H1 (cell line): ENCODE data around the gene ZNF750. TPM values are rescaled to one million over a fixed set of nuclear protein-coding genes. Genes with fewer than 3 reads are reported as not detected.

ENCODE experiments used
- CTCF ChIA-PET: fragments of 300-600 bp; sonication (Branson Sonifier 250); formaldehyde crosslinking; loops from one replicate; lab custom pipeline; 2021; ENCODE audit not compliant: partially characterized antibody; lab: Charles Lee
- POLR2A ChIA-PET: fragments of 300-600 bp; sonication (Branson Sonifier 250); formaldehyde crosslinking; loops from one replicate; lab custom pipeline; 2021; ENCODE audit warnings: inconsistent platforms; ENCODE audit not compliant: partially characterized antibody; lab: Charles Lee
- DNase-seq, 2 experiments: peaks; one replicate each; pipeline versions ENCODE4 v3.0.0 to v3.0.0-alpha.2; 2010 to 2022; ENCODE audit warnings: low spot score in 2 of 2, low read depth in 1 of 2, mixed read lengths in 1 of 2
- FAIRE-seq: peaks from 2 replicates; lab custom pipeline; 2011; peaks lifted over from hg19 to GRCh38; lab: Jason Lieb, UNC
- H2AFZ ChIP-seq: 2 replicates; pipeline ENCODE4 v1.8.1; 2012; ENCODE audit warnings: low read length, inconsistent platforms
- H2AK5ac ChIP-seq: 2 replicates; pipeline ENCODE4 v1.6.1; 2013; ENCODE audit warnings: low read depth, low read length
- H2BK120ac ChIP-seq: replicated peaks from 2 replicates; pipeline ENCODE3; 2013; ENCODE audit warnings: low read depth, low read length, inconsistent platforms
- H2BK12ac ChIP-seq: 2 replicates; pipeline ENCODE4 v1.6.1; 2013; ENCODE audit warnings: low read depth, low read length
- H2BK15ac ChIP-seq: 2 replicates; pipeline ENCODE4 v1.6.1; 2013; ENCODE audit warnings: low read length
- H2BK20ac ChIP-seq: 2 replicates; pipeline ENCODE4 v1.6.1; 2013; ENCODE audit warnings: low read length
- H2BK5ac ChIP-seq: 2 replicates; pipeline ENCODE4 v1.6.1; 2013; ENCODE audit warnings: low read depth, low read length
- H3K14ac ChIP-seq: 2 replicates; pipeline ENCODE4 v1.6.1; 2013; ENCODE audit warnings: inconsistent platforms; ENCODE audit not compliant: insufficient read length
- H3K18ac ChIP-seq: 2 replicates; pipeline ENCODE4 v1.6.1; 2013; ENCODE audit warnings: low read length; ENCODE audit errors: extremely low read depth
- H3K23ac ChIP-seq: 2 replicates; pipeline ENCODE4 v1.6.1; 2013; ENCODE audit warnings: inconsistent platforms; ENCODE audit not compliant: insufficient read length
- H3K23me2 ChIP-seq: 2 replicates; pipeline ENCODE4 v1.6.1; 2013; ENCODE audit warnings: low read depth, low read length
- H3K27ac ChIP-seq: 2 replicates; pipeline ENCODE4 v1.6.1; 2011; ENCODE audit warnings: low read depth, low read length, inconsistent platforms
- H3K27me3 ChIP-seq, 4 experiments: replicated peaks in 1 of 4; 1 replicate in 1 of 4; 2 replicates in 3 of 4; pipeline versions ENCODE4 v1.6.1 to v1.8.1; 2011 to 2013; ENCODE audit warnings: low read length in 3 of 4, mild to moderate bottlenecking in 3 of 4, inconsistent platforms in 2 of 4, mixed read lengths in 2 of 4, moderate library complexity in 1 of 4; ENCODE audit not compliant: control insufficient read depth in 3 of 4, insufficient read depth in 3 of 4; ENCODE audit errors: extremely low read depth in 1 of 4
- H3K36me3 ChIP-seq, 4 experiments: 2 replicates each; pipeline versions ENCODE4 v1.6.1 to v1.8.1; 2011 to 2013; ENCODE audit warnings: mild to moderate bottlenecking in 4 of 4, low read length in 3 of 4, moderate library complexity in 2 of 4, control low read depth in 1 of 4, inconsistent platforms in 1 of 4; ENCODE audit not compliant: insufficient read depth in 4 of 4, control insufficient read depth in 2 of 4
- H3K4ac ChIP-seq: replicated peaks from 2 replicates; pipeline ENCODE3; 2013; ENCODE audit warnings: low read length, low read depth, mixed read lengths, inconsistent platforms; ENCODE audit not compliant: insufficient read length
- H3K4me1 ChIP-seq, 4 experiments: replicated peaks in 1 of 4; 1 replicate in 1 of 4; 2 replicates in 3 of 4; pipeline versions ENCODE4 v1.6.1 to v1.8.1; 2011 to 2013; ENCODE audit warnings: low read length in 3 of 4, inconsistent platforms in 2 of 4, mixed read lengths in 1 of 4; ENCODE audit not compliant: insufficient read depth in 4 of 4, control insufficient read depth in 3 of 4
- H3K4me2 ChIP-seq, 2 experiments: 2 replicates each; pipeline versions ENCODE4 v1.6.1 to v1.8.1; 2011 to 2013; ENCODE audit warnings: low read depth in 2 of 2, low read length in 2 of 2, control low read depth in 1 of 2, inconsistent platforms in 1 of 2, mild to moderate bottlenecking in 1 of 2; ENCODE audit not compliant: insufficient read depth in 1 of 2
- H3K4me3 ChIP-seq, 4 experiments: fragments of 200-600, 300-600 bp in 1 of 4; sonication (generic), shearing (Covaris generic), sonication (Bioruptor Twin) in 1 of 4; 2 replicates each; pipeline versions ENCODE4 v1.5.1 to v1.8.1; 2011 to 2016; ENCODE audit warnings: low read length in 4 of 4, low read depth in 3 of 4, control low read depth in 2 of 4, inconsistent platforms in 2 of 4, mild to moderate bottlenecking in 2 of 4, mixed read lengths in 1 of 4, moderate library complexity in 1 of 4; ENCODE audit not compliant: insufficient read depth in 2 of 4; ENCODE audit errors: extremely low read depth in 1 of 4
- H3K56ac ChIP-seq: replicated peaks from 2 replicates; pipeline ENCODE3; 2013; ENCODE audit warnings: low read depth, mild to moderate bottlenecking, mixed read lengths, low read length, inconsistent platforms; ENCODE audit not compliant: insufficient read length
- H3K79me1 ChIP-seq: 2 replicates; pipeline ENCODE4 v1.6.1; 2013; ENCODE audit warnings: low read depth, low read length, control low read depth
- H3K79me2 ChIP-seq, 2 experiments: 2 replicates each; pipeline versions ENCODE4 v1.6.1 to v1.8.1; 2012 to 2013; ENCODE audit warnings: low read length in 2 of 2, mild to moderate bottlenecking in 2 of 2, inconsistent platforms in 1 of 2; ENCODE audit not compliant: insufficient read depth in 2 of 2, control insufficient read depth in 1 of 2
- H3K9ac ChIP-seq, 4 experiments: replicated peaks in 1 of 4; 1 replicate in 1 of 4; 2 replicates in 3 of 4; pipeline versions ENCODE4 v1.6.1 to v1.8.1; 2011 to 2013; ENCODE audit warnings: low read depth in 3 of 4, low read length in 3 of 4, control low read depth in 2 of 4, mild to moderate bottlenecking in 2 of 4, moderate library complexity in 2 of 4, inconsistent platforms in 1 of 4; ENCODE audit errors: extremely low read depth in 1 of 4
- H3K9me3 ChIP-seq, 2 experiments: 2 replicates each; pipeline versions ENCODE4 v1.6.1 to v1.8.1; 2012 to 2013; ENCODE audit warnings: mild to moderate bottlenecking in 2 of 2, moderate library complexity in 2 of 2, control low read depth in 1 of 2, inconsistent platforms in 1 of 2, low read depth in 1 of 2, low read length in 1 of 2, mixed read lengths in 1 of 2; ENCODE audit not compliant: insufficient read depth in 2 of 2
- H4K20me1 ChIP-seq, 2 experiments: replicated peaks in 1 of 2; 2 replicates each; pipeline versions ENCODE3 to v1.8.1; 2011 to 2013; ENCODE audit warnings: inconsistent platforms in 2 of 2, low read length in 2 of 2, mild to moderate bottlenecking in 1 of 2; ENCODE audit not compliant: insufficient read depth in 2 of 2, control insufficient read depth in 1 of 2
- H4K5ac ChIP-seq: 2 replicates; pipeline ENCODE4 v1.6.1; 2013; ENCODE audit warnings: low read length, low read depth, mixed read lengths, inconsistent platforms; ENCODE audit not compliant: insufficient read length
- H4K8ac ChIP-seq: 2 replicates; pipeline ENCODE4 v1.8.0; 2013; ENCODE audit warnings: mild to moderate bottlenecking, moderate library complexity, low read length, inconsistent platforms; ENCODE audit not compliant: insufficient read depth; ENCODE audit errors: extremely low read depth
- H4K91ac ChIP-seq: replicated peaks from 2 replicates; pipeline ENCODE3; 2013; ENCODE audit warnings: low read length, mixed read lengths, inconsistent platforms; ENCODE audit not compliant: insufficient read length
- GTF2F1 ChIP-seq: IDR thresholded peaks from 2 replicates; pipeline ENCODE4 v1.6.1; 2012; ENCODE audit warnings: low read depth, low read length, improper control_type of control experiment, borderline replicate concordance
- KDM5A ChIP-seq: fragments of 200-600 bp; IDR thresholded peaks from 2 replicates; pipeline ENCODE4 v1.7.1; 2012; ENCODE audit warnings: mild to moderate bottlenecking, low read length, inconsistent platforms, mixed read lengths
- RBBP5 ChIP-seq: IDR thresholded peaks from 2 replicates; pipeline ENCODE4 v1.7.1; 2012; ENCODE audit warnings: low read depth, mild to moderate bottlenecking, inconsistent platforms, low read length, moderate library complexity, borderline replicate concordance
- RFX5 ChIP-seq: IDR thresholded peaks from 2 replicates; pipeline ENCODE4 v1.6.1; 2011; ENCODE audit warnings: low read depth, low read length, improper control_type of control experiment, borderline replicate concordance
- SIX5 ChIP-seq: IDR thresholded peaks from 2 replicates; pipeline ENCODE4 v1.6.1; 2011; ENCODE audit warnings: mild to moderate bottlenecking, low read depth, low read length
- SP4 ChIP-seq: IDR thresholded peaks from 2 replicates; pipeline ENCODE4 v1.6.1; 2012; ENCODE audit warnings: low read length, inconsistent platforms
- TAF7 ChIP-seq: optimal IDR thresholded peaks from 2 replicates; pipeline ENCODE3; 2011; ENCODE audit warnings: low read depth, mild to moderate bottlenecking, inconsistent platforms, low read length, moderate library complexity, borderline replicate concordance
- YY1 ChIP-seq: IDR thresholded peaks from 2 replicates; pipeline ENCODE4 v1.6.1; 2011; ENCODE audit warnings: low read depth, mild to moderate bottlenecking, low read length
- WGBS, 2 experiments: shearing (Covaris generic) in 1 of 2; methylation state at CpG; one replicate each; pipeline versions ENCODE4 v1.1.6 to v1.1.7; 2013 to 2015; ENCODE audit warnings: low lambda C conversion rate in 2 of 2, mixed read lengths in 2 of 2, inconsistent platforms in 1 of 2, low coverage in 1 of 2, missing lambda C conversion rate in 1 of 2; ENCODE audit not compliant: insufficient replicate concordance in 2 of 2, insufficient coverage in 1 of 2, insufficient read length in 1 of 2; ENCODE audit errors: extremely low coverage in 1 of 2, missing lambda C conversion rate in 1 of 2; 5-methylcytosine and 5-hydroxymethylcytosine counted together
- polyA plus RNA-seq, 7 experiments: library from polyadenylated mRNA; depleted of rRNA in 3 of 7; stranded (reverse) in 5 of 7; unstranded in 2 of 7; fragments of >200 nt in 5 of 7; fragments of 200-250 nt in 2 of 7; gene quantifications; 1 replicate in 5 of 7; 2 replicates in 1 of 7; 4 replicates in 1 of 7; pipeline versions ENCODE4 v1.2.1 to v1.2.3, GENCODE V29; 2011 to 2013; ENCODE audit warnings: missing spikeins in 2 of 7, mixed read lengths in 2 of 7
- total RNA-seq: library from RNA; stranded (reverse); fragmentation: NEBNext Ultra II Directional; extraction: Animal tissue kit (Norgen Biotek cat#: 25700); gene quantifications from 2 replicates; pipeline ENCODE4 v1.2.1, GENCODE V29; 2021

ZNF750 gene
- total and polyA plus RNA-seq, 2 of the 8 experiments (the other 6 are each of a cell fraction or from before 2014, with no cell fraction given): not detected

DNA sequence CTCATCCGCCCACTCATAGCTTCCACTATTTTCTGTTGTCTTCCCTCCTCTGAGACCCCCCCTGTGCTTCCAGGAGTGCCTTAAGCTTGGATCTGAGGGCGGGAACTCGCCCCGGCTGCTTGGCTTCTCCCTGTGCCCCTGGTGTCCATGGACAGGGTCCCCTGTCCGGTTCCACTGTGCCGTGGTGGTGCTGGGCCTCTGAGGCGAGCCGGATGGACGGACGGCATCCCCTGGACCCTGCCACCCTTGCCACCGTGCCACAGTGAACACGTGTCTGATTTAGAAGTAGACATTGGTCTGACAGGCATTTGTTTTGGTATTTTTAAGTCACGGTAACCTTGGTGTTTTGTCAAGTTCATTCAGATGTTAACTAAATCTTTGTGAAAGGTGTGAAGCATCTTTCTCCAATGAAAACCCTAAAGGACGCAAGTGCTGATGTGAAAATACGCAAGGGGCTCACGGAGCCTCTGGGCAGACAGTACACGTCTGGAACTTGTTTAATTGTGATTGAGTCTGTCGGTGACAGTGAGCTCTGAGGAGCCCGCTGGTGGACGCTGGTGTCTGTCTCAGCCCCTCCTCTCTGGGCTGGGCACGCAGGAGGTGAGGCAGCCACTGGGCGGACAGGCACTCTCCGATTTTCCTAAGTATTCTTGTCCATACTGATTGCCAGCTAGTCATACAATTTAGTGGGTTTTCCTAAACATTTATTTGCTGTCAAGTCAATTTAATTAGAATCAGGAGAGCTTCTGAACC is 26.3 kb downstream of the ZNF750 start:
- H4K5ac ChIP-seq: no peak overlapping the region
- no peak overlapping the region for H2BK12ac ChIP-seq
- no peaks in the 10 kb centered on the region for H3K79me1 ChIP-seq
- DNase-seq: no peak
- no peaks in the 10 kb centered on the region for H3K4me1 ChIP-seq
- peaks cover 8 to 10% of the 10 kb centered on the region in 2 experiments; a peak in 3 of 4 replicates for H3K9me3 ChIP-seq
- 82% methylated on average over 21 of the region's 23 CpGs; no CpG with 5 or more reads in 1 of the 2 experiments for WGBS, 2 experiments
- H3K79me2 ChIP-seq: no peaks in the 10 kb centered on the region
- H2AK5ac ChIP-seq: no peak overlapping the region
- H2AFZ ChIP-seq: no peak overlapping the region
- no peaks in the 10 kb centered on the region for H3K23me2 ChIP-seq
- no peak overlapping the region for H4K8ac ChIP-seq
- H3K56ac ChIP-seq: no peak overlapping the region
- H3K23ac ChIP-seq: no peak overlapping the region
- H3K4me3 ChIP-seq: no peak overlapping the region
- no peak for TF ChIP-seq SIX5
- TF ChIP-seq GTF2F1: no peak
- TF ChIP-seq KDM5A: no peak
- TF ChIP-seq SP4: no peak
- TF ChIP-seq TAF7: no peak
- no peak for TF ChIP-seq RBBP5
- TF ChIP-seq RFX5: no peak
- TF ChIP-seq YY1: no peak
- H3K18ac ChIP-seq: no peak overlapping the region
- H3K36me3 ChIP-seq: peaks cover 8 to 57% (median 27%) of the 10 kb centered on the region in 4 experiments; a peak in 7 of 8 replicates
- ChIA-PET POLR2A (no interaction called here), CTCF (interaction anchor here (1.0 to 3.5 kb wide), 6 partner anchors 10 to 104 kb away, joined by 3 to 14 read pairs (median 5); no protein-coding TSS in a partner anchor)
- H3K4ac ChIP-seq: no peak overlapping the region
- H2BK15ac ChIP-seq: no peak overlapping the region
- no peak overlapping the region for H3K14ac ChIP-seq
- FAIRE-seq: no peak
- H2BK120ac ChIP-seq: no peak overlapping the region
- H2BK5ac ChIP-seq: no peak overlapping the region
- no peaks in the 10 kb centered on the region for H3K27me3 ChIP-seq
- no peak overlapping the region for H3K27ac ChIP-seq
- H4K91ac ChIP-seq: no peak overlapping the region
- no peak overlapping the region for H3K4me2 ChIP-seq
- no peak overlapping the region for H2BK20ac ChIP-seq
- H4K20me1 ChIP-seq: no peaks in the 10 kb centered on the region
- H3K9ac ChIP-seq: no peak overlapping the region
